LHCN-M2 (cell line): ENCODE data around the gene SCGB1C2. TPM values are rescaled to one million over a fixed set of nuclear protein-coding genes. Genes with fewer than 3 reads are reported as not detected.
"Not testable (repeated sequence)": the region's sequence is repeated elsewhere in the genome, so short reads cannot be mapped to it uniquely, and the experiment has no call there.

Source experiments
- DNase-seq: peaks from one replicate; pipeline ENCODE4 v3.0.0-alpha.2; 2012; ENCODE audit warnings: low read depth
- polyA plus RNA-seq: library from polyadenylated mRNA; unstranded; fragments of >200 nt; gene quantifications from one replicate; pipeline ENCODE4 v1.2.1, GENCODE V29; 2012; ENCODE audit warnings: missing spikeins
- total RNA-seq: library from RNA; depleted of rRNA; stranded (reverse); fragments of >200 nt; gene quantifications from 2 replicates; pipeline ENCODE4 v1.2.3, GENCODE V29; 2014; rRNA removed

SCGB1C2 gene
- total RNA-seq, result not detected in 2 replicates
- not detected for polyA plus RNA-seq

DNA sequence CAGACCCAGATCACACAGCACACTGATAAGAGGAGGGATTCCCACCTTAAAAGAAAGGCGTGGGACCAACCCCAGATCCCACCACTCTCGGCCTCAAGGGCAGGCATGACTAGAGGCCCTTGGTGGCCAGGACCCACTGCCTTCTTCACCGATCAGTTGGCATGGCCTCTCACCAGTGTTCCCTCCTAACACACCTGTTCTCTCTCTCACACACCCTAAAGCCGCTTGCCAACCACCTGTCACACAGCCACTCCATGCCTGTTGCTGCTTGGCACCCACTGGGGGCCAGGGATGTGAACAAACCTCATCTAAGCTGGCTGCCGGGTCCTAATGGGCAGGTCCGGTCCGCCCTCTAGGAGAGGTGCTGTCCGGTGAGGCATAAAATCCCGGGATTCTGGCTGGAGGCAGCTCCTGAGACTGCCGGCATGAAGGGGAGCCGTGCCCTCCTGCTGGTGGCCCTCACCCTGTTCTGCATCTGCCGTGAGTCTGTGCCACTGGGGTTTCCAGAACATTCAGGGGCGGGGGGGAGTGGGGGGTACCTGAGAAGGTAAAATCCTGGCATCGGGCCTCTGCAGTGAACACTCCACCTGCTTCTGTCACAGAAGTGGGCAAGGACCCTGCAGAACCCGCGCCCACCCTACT lies at the start of gene SCGB1C2:
Gene SCGB1C2, plus strand, starts transcription at position 404 of the 642 bp plus-strand sequence. Its CDS starts 22 bp downstream, at position 426.
- not testable (repeated sequence) for DNase-seq

DNA sequence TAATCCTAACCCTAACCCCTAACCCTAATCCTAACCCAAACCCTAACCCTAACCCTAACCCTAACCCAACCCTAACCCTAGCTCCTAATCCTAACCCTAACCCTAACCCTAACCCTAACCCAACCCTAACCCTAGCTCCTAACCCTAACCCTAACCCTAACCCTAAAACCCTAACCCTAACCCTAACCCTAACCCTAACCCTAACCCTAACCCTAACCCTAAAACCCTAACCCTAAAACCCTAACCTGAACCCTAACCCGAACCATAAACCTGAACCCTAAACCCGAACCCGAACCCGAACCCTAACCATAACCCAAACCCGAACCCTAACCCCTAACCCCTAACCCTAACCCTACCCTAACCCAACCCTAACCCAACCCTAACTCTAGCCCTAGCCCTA lies 24.3 kb upstream of the SCGB1C2 start:
- not testable (repeated sequence) for DNase-seq

DNA sequence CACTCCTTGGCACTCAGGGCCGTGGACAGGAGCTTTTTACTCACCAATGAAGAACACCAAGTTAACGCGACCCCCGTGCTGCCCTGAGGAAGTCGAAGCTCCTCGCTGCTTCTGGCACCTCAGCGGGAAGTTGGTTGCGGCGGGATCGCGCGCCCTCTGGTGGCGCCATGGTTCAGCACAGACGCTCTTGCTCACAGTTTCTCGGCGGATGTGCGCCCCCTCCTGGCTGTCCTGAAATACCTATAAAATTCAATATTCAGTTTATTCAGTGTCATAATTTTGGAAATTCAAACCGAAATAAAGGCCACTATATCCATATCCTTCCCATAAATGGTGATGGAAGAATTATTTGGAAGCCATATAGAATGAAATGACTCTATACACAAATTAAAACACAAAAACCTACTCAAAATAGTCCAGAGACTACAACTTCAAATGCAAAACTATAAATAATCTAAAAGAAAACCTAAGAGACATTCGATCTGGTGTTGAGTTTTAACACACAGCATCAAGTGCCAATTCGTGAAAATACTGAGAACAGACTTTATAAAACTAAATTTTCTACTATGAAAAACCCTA lies 18.9 kb upstream of the SCGB1C2 start:
- DNase-seq, result not testable (repeated sequence)

DNA sequence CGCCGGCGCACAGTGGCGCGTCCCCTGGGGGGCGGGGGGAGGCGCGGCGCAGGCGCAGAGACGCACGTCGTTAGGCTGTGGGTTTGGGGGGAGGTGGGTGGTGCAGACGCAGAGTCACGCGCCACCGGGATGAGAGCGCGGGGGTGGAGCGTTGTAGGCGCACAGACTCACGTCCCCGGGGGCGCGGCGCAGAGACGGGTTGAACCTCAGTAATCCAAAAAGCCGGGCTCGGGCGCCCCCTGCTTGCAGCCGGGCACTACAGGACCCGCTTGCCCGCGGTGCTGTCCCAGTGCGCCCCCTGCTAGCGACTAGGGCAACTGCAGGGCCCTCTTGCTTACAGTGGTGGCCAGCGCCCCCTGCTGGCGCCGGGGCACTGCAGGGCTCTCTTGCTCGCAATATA lies 3.4 kb upstream of the SCGB1C2 start:
- DNase-seq, result not testable (repeated sequence)

DNA sequence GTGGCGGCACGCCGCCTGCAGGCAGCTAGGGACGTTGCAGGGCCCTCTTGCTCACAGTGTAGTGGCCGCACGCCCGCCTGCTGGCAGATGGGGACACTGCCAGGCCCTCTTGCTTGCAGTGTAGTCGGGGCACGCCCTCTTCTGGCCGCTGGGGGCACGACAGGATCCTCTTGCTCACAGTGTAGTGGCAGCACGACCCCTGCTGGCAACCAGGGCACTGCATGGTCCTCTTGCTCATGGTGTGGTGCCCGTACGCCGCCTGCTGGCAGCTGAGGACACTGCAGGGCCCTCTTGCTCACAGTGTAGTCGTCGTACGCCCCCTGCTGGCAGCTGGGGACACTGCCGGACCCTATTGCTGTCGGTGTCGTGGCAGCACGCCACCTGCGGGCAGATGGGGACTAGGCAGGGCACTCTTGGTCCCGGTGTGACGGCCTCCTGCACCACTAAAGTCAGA lies 3.0 kb upstream of the SCGB1C2 start:
- DNase-seq, result not testable (repeated sequence)

- DNase-seq, result not testable (repeated sequence)
These were observed 2.3 kb upstream of the SCGB1C2 start for GRCh38 chr17:135022-135421.

DNA sequence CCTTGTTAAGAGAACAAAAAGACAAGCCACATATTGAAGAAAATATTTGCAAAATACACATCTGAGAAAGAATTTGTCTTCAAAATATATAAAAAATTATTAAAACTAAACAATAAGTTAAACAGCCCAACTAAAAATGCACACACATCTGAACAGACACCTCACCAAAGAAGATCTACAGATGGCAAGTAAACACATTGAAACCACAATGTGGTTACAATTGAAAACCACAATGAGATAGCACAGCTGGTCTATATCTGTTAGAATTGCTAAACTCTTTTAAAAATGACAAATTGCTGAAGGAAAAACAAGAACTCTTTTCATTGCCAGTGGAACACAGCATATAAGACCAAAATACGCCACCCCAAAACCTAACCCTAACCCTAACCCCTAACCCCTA lies 1.5 kb upstream of the SCGB1C2 start:
- not testable (repeated sequence) for DNase-seq

DNA sequence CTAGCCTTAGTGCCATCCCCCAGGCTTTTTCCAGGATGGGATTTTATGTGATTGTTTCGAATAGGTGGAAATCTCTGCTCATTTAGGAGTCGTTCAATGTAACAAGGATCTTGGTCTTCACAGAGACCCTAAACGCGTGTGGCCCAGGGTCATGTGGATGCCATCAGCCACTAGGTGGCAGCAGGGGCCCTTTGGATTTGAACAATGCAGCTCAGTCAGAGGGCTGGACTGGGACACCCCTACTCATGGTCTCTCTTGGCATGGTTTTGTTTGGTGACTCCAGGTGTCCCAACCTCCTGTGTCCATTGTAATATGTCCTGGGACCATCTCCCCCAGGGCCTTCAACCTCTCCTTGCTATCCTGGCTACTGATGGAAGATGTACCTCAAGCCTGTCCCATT lies 838 bp upstream of the SCGB1C2 start:
- DNase-seq, result not testable (repeated sequence)

GRCh38 chr17:139401-140205 lies 2.2 kb downstream of the SCGB1C2 start:
- DNase-seq, result not testable (repeated sequence)

GRCh38 chr17:142102-142661 lies 4.8 kb downstream of the SCGB1C2 start:
- DNase-seq, result peak; percentile 34

DNA sequence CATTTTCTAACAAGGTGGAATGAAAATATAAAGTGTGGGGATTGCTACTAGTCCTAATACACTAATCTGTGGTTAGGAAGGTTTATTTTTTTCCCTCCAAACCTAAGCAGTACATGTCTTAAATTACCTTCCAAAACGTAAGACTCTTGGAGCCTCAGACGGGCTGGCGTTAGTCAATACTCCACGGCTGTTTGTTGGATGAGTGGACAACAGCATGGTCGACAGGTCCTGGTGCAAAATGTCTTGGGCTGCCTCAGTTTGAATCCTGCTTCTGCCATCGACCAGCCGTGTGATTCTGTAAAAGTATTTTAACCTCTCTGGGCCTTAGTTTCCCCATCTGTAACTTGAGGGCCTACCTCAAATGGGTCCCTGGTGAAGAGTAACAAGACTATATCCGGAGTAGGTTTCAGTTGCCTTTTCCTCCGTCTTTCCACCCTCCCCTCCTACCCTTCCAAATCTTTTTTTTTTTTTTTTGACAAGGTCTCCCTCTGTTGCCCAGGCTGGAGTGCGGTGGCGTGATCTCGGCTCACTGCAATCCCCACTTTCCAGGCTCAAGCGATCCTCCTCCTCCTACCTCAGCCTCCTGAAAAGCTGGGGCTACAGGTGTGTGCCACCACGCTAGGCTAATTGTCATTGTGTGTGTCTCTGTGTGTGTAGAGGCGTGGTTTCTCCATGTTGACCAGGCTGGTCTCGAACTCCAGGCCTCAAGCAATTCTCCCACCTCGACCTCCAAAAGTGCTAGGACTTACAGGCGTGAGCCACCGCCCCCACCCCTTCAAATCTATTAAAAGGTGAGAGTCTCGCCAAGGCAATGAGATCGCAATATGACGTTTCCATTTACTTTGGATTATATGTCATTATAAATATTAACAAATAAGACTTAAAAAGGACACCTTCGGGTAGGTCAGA lies 5.8 kb downstream of the SCGB1C2 start:
- DNase-seq, result no peak

GRCh38 chr17:143785-144281 lies 6.5 kb downstream of the SCGB1C2 start:
- DNase-seq, result peak; percentile 38

- DNase-seq, result no peak
These were observed 7.7 kb downstream of the SCGB1C2 start for GRCh38 chr17:144936-145670.

GRCh38 chr17:145671-146541 lies 8.5 kb downstream of the SCGB1C2 start:
- DNase-seq, result no peak

GRCh38 chr17:146546-146945 lies 9.2 kb downstream of the SCGB1C2 start:
- DNase-seq, result no peak

GRCh38 chr17:146983-147761 lies 9.8 kb downstream of the SCGB1C2 start:
- no peak for DNase-seq

GRCh38 chr17:147796-148740 lies 10.7 kb downstream of the SCGB1C2 start:
- no peak for DNase-seq
